ENCODE data around the gene ITPR3.

ITPR3 gene

GRCh38 chr6:33633462-33634158, 12.5 kb downstream of the ITPR3 start:
- in situ Hi-C loops (cut with MboI; ENCODE audit: low sequenced_read_pairs): no loop called here

GRCh38 chr6:33634161-33634727, 13.1 kb downstream of the ITPR3 start:
- in situ Hi-C loops (cut with MboI; ENCODE audit: low sequenced_read_pairs): no loop called here

DNA sequence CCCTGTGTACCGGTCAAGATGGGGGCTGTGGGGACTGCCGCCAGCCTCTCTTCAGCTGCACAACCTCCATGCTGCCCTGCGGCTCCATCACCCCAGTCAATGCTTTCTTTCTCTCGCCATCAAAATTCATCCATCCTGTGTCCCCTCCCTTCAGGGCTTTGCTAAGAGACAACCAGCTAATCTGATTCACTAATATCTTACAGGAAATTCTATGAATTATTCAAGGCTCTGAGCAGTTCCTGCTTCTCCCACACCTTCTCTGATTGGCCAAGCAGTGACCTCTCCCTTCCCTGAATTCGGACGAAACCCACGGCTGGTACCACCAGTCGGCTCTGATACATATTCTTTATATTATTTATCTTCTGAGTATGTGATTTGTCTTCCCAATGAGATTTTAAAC, 13.8 kb downstream of the ITPR3 start:
- in situ Hi-C loops (cut with MboI; ENCODE audit: low sequenced_read_pairs): no loop called here

- in situ Hi-C loops (cut with MboI; ENCODE audit: low sequenced_read_pairs): no loop called here
Measured at GRCh38 chr6:33636655-33637054, 15.5 kb downstream of the ITPR3 start.

DNA sequence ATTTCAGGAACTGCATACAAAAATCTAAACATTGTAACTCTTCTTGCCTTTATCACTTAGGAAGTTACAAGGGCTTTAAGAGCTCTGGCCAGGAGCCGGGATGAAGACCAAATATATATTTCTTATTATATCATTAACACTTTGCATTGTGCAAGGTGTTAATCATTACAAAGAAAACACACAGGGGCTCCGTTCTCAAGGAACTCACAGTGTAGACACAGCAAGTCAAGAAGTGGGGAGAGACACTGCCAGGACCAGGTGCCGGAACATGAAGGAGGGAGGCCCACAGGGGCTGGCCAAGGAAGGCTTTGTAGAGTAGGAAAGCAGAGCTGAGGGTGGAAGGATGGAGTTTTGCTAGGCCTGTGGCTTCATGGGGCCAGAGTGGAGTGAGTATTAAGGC, 17.4 kb downstream of the ITPR3 start:
- in situ Hi-C loops (cut with MboI; ENCODE audit: low sequenced_read_pairs): no loop called here

- in situ Hi-C loops (cut with MboI; ENCODE audit: low sequenced_read_pairs): no loop called here
Measured at GRCh38 chr6:33639559-33639958, 18.4 kb downstream of the ITPR3 start.

- in situ Hi-C loops (cut with MboI; ENCODE audit: low sequenced_read_pairs): no loop called here
Measured at GRCh38 chr6:33640361-33640760, 19.2 kb downstream of the ITPR3 start.

- in situ Hi-C loops (cut with MboI; ENCODE audit: low sequenced_read_pairs): no loop called here
Measured at GRCh38 chr6:33641144-33641543, 20.0 kb downstream of the ITPR3 start.

- in situ Hi-C loops (cut with MboI; ENCODE audit: low sequenced_read_pairs): no loop called here
Measured at GRCh38 chr6:33641602-33642001, 20.5 kb downstream of the ITPR3 start.

GRCh38 chr6:33642897-33643296, 21.8 kb downstream of the ITPR3 start:
- in situ Hi-C loops (cut with MboI; ENCODE audit: low sequenced_read_pairs): no loop called here

DNA sequence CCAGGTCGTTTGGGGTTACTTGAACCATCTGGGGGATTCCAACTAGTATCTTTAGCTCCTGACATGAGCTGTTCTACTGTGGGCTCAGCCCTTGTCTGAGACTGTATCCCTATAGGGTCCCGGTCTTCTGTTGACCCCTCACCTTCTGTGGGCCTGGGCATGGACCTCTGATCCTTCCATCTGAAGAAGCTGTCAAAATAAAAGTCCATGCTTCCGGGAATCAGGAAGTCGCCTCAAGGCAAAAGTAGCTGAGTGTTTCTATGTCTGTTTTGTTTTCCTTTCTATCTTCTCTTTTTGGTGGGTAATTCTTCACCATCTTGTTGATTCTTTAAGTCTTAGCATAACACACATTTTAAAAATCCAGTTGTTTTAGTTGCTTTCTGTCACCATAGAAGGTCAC, 30.3 kb downstream of the ITPR3 start:
- in situ Hi-C loops (cut with MboI; ENCODE audit: low sequenced_read_pairs): no loop called here

DNA sequence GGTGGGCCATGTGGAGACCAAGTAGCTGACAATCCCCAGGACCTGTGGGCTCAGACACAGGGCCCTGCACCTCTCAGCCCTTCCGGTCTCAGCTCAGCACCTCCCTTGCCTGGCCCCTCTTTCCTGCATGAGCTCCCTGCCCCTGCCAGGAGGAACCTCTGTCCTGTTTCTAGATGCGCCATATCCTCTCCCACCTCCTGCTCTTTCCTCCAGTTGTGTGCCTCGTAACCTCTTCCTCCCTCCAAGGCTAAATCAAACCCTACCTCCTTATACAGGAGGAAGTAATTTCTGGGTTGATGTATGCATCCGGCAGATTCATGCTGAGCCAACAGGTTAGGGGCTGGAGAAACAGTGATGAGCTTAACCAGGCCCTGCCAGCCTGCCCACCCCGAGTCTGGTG, 30.9 kb downstream of the ITPR3 start:
- in situ Hi-C loops (cut with MboI; ENCODE audit: low sequenced_read_pairs): no loop called here

DNA sequence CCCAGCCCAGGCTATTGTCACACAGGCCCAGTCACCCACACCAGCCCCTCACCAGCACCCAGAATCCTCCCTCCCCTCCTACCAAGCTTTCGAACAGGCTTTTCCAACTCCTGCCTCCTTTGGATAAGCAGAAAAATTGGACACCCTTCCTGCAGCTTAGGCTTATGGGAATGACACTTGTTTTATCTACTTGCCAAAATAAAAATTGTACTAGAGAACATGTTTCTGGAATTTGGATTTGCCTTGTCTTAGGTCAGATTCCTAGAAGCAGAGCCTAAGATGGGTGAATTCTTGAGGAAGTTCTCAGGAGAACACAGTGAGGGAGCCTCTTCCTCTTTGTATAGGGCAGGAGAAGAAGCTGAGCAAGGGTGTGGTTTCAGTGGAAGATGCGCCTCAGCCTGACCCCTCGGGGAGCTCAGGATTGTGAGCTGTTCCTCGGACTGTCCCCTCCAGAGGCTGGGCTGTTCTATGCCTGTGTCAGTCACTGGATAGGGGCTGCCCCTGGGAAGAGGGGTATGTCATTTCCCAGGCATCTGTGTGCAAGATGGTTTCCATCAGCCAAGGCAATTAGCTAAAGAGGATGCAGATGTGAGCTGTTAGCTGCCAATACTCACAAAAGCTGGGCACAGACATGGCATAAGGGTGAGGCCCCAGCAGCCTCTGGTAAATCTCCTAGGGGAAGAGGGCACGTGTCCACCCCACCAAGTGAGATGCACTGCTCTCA, 33.9 kb downstream of the ITPR3 start:
- in situ Hi-C loops (cut with MboI; ENCODE audit: low sequenced_read_pairs): no loop called here

DNA sequence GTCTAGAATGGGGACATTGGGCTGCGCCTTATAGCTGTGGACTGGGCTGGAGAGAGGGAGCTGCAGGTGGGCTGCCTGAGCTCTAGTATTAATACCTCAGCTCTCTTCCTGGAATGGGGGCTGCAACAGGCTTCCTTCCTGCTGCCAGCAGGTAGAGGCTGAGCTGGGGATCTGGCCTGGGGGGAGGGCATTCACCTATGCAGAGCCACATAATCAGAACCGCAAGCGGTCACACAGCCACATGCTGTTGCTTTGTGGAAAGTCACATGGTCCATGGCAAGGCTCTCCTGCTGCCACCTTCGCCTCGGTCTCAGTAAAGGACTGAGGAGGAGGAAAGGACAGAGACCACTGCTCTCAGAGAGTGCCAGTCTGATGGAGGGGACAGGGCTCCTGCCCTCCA, 35.7 kb downstream of the ITPR3 start:
- in situ Hi-C loops (cut with MboI; ENCODE audit: low sequenced_read_pairs): no loop called here

GRCh38 chr6:33658982-33659689, 38.0 kb downstream of the ITPR3 start:
- in situ Hi-C loops (cut with MboI; ENCODE audit: low sequenced_read_pairs): no loop called here

DNA sequence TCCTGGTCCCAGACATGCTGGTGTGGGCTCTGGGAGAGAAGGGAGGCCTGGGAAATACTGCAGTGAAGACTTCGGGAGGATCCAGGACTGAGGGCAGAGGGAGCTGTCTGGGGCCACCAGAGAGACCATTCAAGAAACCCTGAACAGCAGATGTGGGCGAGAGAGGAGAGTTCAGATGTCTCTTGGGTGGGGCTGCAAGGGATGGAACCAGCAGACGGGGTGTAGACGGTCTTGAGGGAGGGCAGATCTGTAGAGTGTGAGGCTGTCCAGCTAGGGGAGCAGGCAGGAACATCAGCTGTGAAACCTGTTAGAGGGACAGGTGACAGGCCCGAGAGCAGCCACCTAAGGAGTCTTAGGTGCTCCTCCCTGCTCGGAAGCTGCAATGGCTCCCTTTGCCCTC, 38.9 kb downstream of the ITPR3 start:
- in situ Hi-C loops (cut with MboI; ENCODE audit: low sequenced_read_pairs): no loop called here

DNA sequence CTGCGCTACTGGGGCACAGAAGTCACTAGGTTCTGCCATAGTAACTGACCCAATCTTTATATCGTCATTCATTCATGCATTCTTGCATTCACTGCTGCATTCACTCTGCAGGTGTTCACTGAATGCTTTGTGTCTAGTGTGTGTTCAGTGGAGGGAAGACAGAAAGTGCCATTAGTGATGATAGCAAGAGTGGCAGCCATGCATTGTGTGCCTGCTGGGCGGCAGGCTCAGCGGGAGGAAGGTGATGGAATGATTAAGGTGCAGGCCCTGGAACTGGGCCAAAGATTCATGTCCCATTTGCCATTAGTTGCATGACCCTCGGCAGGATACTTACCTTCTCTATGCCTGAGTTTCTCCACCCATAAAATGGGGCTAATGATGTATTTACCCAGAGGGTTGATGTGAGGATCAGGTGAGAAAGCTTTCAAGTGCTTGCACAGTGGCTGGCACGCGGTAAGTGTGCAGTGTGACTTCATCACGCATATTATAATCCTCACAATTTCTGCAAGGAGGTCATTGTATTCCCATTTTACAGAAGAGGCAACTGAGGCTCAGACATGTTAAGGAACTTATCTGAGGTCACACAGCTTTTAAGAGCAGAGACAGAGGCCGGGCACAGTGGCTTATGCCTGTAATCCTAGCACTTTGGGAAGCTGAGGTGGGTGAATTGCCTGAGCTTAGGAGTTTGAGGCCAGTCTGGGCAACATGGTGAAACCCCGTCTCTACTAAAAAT, 40.1 kb downstream of the ITPR3 start:
- in situ Hi-C loops (cut with MboI; ENCODE audit: low sequenced_read_pairs): no loop called here

DNA sequence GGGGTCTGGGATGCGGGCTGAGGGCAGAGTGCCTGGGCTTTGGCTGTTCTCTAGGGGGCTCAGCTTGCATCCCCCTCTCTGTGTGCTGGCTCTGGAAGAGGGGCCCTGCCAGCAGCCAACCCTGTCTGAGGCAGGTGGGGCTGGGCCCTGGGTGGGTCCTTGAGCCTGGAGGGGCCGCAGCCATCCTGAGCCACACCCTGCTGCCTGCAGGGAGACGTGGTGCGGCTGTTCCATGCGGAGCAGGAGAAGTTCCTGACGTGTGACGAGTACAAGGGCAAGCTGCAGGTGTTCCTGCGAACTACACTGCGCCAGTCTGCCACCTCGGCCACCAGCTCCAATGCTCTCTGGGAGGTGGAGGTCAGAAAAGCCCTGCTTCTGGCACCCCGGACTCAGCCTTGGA, 41.2 kb downstream of the ITPR3 start:
- in situ Hi-C loops (cut with MboI; ENCODE audit: low sequenced_read_pairs): no loop called here

GRCh38 chr6:33663028-33663427, 41.9 kb downstream of the ITPR3 start:
- in situ Hi-C loops (cut with MboI; ENCODE audit: low sequenced_read_pairs): no loop called here

- in situ Hi-C loops (cut with MboI; ENCODE audit: low sequenced_read_pairs): no loop called here
Measured at GRCh38 chr6:33663727-33664449, 42.8 kb downstream of the ITPR3 start.
